HepG2 (cell line): ENCODE results near the gene HS3ST3B1. TPM values are rescaled to one million over a fixed set of nuclear protein-coding genes. Genes with fewer than 3 reads are reported as not detected.

Experiments used
- ATAC-seq: fragments of 200-7000 bp; cut with Tn5 transposase; 3 replicates; pipeline ENCODE4 v1.9.1; 2020; ENCODE audit warnings: mild to moderate bottlenecking, moderate library complexity
- BruUV-seq: library from RNA; stranded (reverse); fragments of 400-500 nt; replicated peaks from 2 replicates; lab custom pipeline; 2021; lab: Mats Ljungman, UMichigan
- CTCF ChIA-PET: fragments of 300-600 bp; formaldehyde crosslinking; extraction: SDS; loops from one replicate; lab custom pipeline; 2021; ENCODE audit warnings: low total read pairs, inconsistent platforms, low intra/inter-chr PET ratio; lab: Yijun Ruan, JAX
- POLR2A ChIA-PET: fragments of 350-600 bp; sonication (Branson Sonifier 250); formaldehyde crosslinking; loops from one replicate; lab custom pipeline; 2020; ENCODE audit warnings: antibody characterized with exemption, inconsistent platforms; lab: Yijun Ruan, JAX
- DNase-seq: peaks from one replicate; pipeline ENCODE4 v3.0.0-alpha.2; 2015; ENCODE audit warnings: low spot score
- FAIRE-seq: peaks from 3 replicates; lab custom pipeline; 2011; peaks lifted over from hg19 to GRCh38; lab: Jason Lieb, UNC
- H2AFZ ChIP-seq: one replicate; pipeline ENCODE4 v1.6.1; 2011; ENCODE audit warnings: low read length, inconsistent platforms
- H3K27ac ChIP-seq: fragments of 300-600 bp; 3 replicates; pipeline ENCODE4 v1.8.0; 2011; ENCODE audit warnings: mixed run types, mild to moderate bottlenecking, mixed read lengths, low read length, inconsistent platforms; ENCODE audit not compliant: insufficient read depth; ENCODE audit errors: extremely low read length
- H3K27me3 ChIP-seq, 2 experiments: fragments of 200-600 bp in 1 of 2; 2 replicates in 1 of 2; 3 replicates in 1 of 2; pipeline versions ENCODE4 v1.6.0 to v1.8.0; 2011; ENCODE audit warnings: low read length in 2 of 2, mild to moderate bottlenecking in 2 of 2, moderate library complexity in 2 of 2, inconsistent platforms in 1 of 2; ENCODE audit not compliant: insufficient read depth in 2 of 2, control insufficient read depth in 1 of 2
- H3K36me3 ChIP-seq, 2 experiments: fragments of 200-600 bp in 1 of 2; replicated peaks in 1 of 2; 2 replicates in 1 of 2; 3 replicates in 1 of 2; pipeline versions ENCODE4 v1.5.1 to v1.8.0; 2011; ENCODE audit warnings: low read length in 2 of 2, inconsistent platforms in 1 of 2; ENCODE audit not compliant: insufficient read depth in 2 of 2, control insufficient read depth in 1 of 2
- H3K4me1 ChIP-seq: 2 replicates; pipeline ENCODE4 v1.5.1; 2012; ENCODE audit warnings: low read length, inconsistent platforms; ENCODE audit not compliant: insufficient read depth
- H3K4me2 ChIP-seq: 2 replicates; pipeline ENCODE4 v1.6.0; 2011; ENCODE audit warnings: low read depth, low read length, inconsistent platforms
- H3K4me3 ChIP-seq, 3 experiments: fragments of 200-600 bp in 1 of 3; sonication (generic), shearing (Covaris generic) in 1 of 3; replicated peaks in 1 of 3; 2 replicates each; pipeline ENCODE4 v1.5.1; 2011 to 2016; ENCODE audit warnings: low read length in 3 of 3, inconsistent platforms in 2 of 3, low read depth in 2 of 3, mild to moderate bottlenecking in 2 of 3, control low read depth in 1 of 3, mixed read lengths in 1 of 3; ENCODE audit not compliant: insufficient read depth in 1 of 3
- H3K79me2 ChIP-seq: one replicate; pipeline ENCODE4 v1.6.1; 2011; ENCODE audit warnings: low read length, inconsistent platforms; ENCODE audit not compliant: insufficient read depth
- H3K9ac ChIP-seq: 2 replicates; pipeline ENCODE4 v1.6.0; 2011; ENCODE audit warnings: mild to moderate bottlenecking, low read depth, low read length, inconsistent platforms; ENCODE audit not compliant: insufficient read depth
- H3K9me3 ChIP-seq: 2 replicates; pipeline ENCODE4 v1.5.1; 2012; ENCODE audit warnings: mild to moderate bottlenecking, low read length
- H4K20me1 ChIP-seq: 2 replicates; pipeline ENCODE4 v1.6.0; 2011; ENCODE audit warnings: inconsistent platforms, mild to moderate bottlenecking, low read length, moderate library complexity; ENCODE audit not compliant: insufficient read depth
- AGO2 ChIP-seq: fragments of 200-400 bp; formaldehyde crosslinking; optimal IDR thresholded peaks from 2 replicates; pipeline ENCODE3; 2017; ENCODE audit warnings: mild to moderate bottlenecking, low read depth, low read length, moderate library complexity
- CHD4 ChIP-seq: fragments of 200-600 bp; sonication (generic); IDR thresholded peaks from 2 replicates; pipeline ENCODE4 v1.7.0; 2017; ENCODE audit warnings: mild to moderate bottlenecking, low read length, borderline replicate concordance
- ELF4 ChIP-seq: sonication (generic); formaldehyde crosslinking; IDR thresholded peaks from 2 replicates; pipeline ENCODE4 v1.5.0; 2020; ENCODE audit warnings: missing genetic modification reagents, mild to moderate bottlenecking, moderate library complexity, borderline replicate concordance
- RBM22 ChIP-seq: fragments of 200-400 bp; formaldehyde crosslinking; optimal IDR thresholded peaks from 2 replicates; pipeline ENCODE3; 2017; ENCODE audit warnings: mild to moderate bottlenecking, low read length, moderate library complexity
- RFXANK ChIP-seq: IDR thresholded peaks from 2 replicates; pipeline ENCODE4 v1.6.1; 2016
- SIN3B ChIP-seq: fragments of 150-350 bp; IDR thresholded peaks from 2 replicates; pipeline ENCODE4 v1.6.1; 2014; ENCODE audit warnings: low read length
- SIX1 ChIP-seq: sonication (generic); formaldehyde crosslinking; IDR thresholded peaks from 2 replicates; pipeline ENCODE4 v1.4.0; 2020; ENCODE audit warnings: missing genetic modification reagents, borderline replicate concordance
- THRA ChIP-seq: sonication (generic); formaldehyde crosslinking; IDR thresholded peaks from 2 replicates; pipeline ENCODE4 v1.4.0; 2020; ENCODE audit warnings: missing genetic modification reagents, borderline replicate concordance
- ZNF747 ChIP-seq: sonication (generic); formaldehyde crosslinking; IDR thresholded peaks from 2 replicates; pipeline ENCODE4 v1.8.1; 2023; ENCODE audit warnings: missing genetic modification reagents, mild to moderate bottlenecking, borderline replicate concordance
- ZSCAN31 ChIP-seq: sonication (generic); formaldehyde crosslinking; IDR thresholded peaks from 2 replicates; pipeline ENCODE4 v1.5.0; 2020; ENCODE audit warnings: low read depth, mild to moderate bottlenecking, missing genetic modification reagents
- WGBS: methylation state at CpG from one replicate; pipeline ENCODE4 v1.1.6; 2017; ENCODE audit warnings: low lambda C conversion rate; 5-methylcytosine and 5-hydroxymethylcytosine counted together
- in situ Hi-C: cut with HindIII; loops from 2 replicates; pipeline ENCODE4 v1.10.0; 2017; ENCODE audit warnings: low pct_unique_long_range_greater_than_20kb; ENCODE audit not compliant: extremely low pct_ligation_motif_present
- intact Hi-C: fragments of 100-400 bp; cut with micrococcal nuclease; formaldehyde crosslinking; loops from one replicate; pipeline ENCODE4 v1.10.0; 2022; ENCODE audit not compliant: unreplicated experiment
- polyA plus RNA-seq, 8 experiments: library from polyadenylated mRNA; depleted of rRNA in 3 of 8; stranded (reverse) in 7 of 8; unstranded in 1 of 8; fragments of >200 nt; fragmentation: Illumina TruSeq in 4 of 8; extraction: Trizol in 4 of 8; gene quantifications; 2 replicates each; pipeline versions ENCODE4 v1.2.1 to v1.2.3, GENCODE V29; 2011 to 2016; ENCODE audit warnings: low read depth in 4 of 8, missing spikeins in 1 of 8, mixed read lengths in 1 of 8; ENCODE audit not compliant: insufficient read depth in 1 of 8
- total RNA-seq, 5 experiments: library from RNA; depleted of rRNA; stranded (reverse); fragments of >200 nt; fragmentation: Illumina TruSeq; extraction: Trizol; gene quantifications; 2 replicates each; pipeline ENCODE4 v1.2.3, GENCODE V29; 2016; ENCODE audit warnings: low read depth in 1 of 5
- TF ChIP-seq, protein P1 (sequence below): sonication (generic); formaldehyde crosslinking; IDR thresholded peaks from 2 replicates; pipeline ENCODE4 v1.5.1; 2020; ENCODE audit warnings: mild to moderate bottlenecking, missing genetic modification reagents, moderate library complexity

Gene HS3ST3B1
- total and polyA plus RNA-seq, 2 of the 13 experiments (the other 11 are each of a cell fraction or from before 2014, with no cell fraction given): 15.7 to 39.5 TPM

- FAIRE-seq (no peak), ATAC-seq (no peak), DNase-seq (no peak)
- WGBS: 73% methylated on average over 11 of the region's 12 CpGs
- in situ Hi-C loops (no loop called here), intact Hi-C loops (no loop called here)
- TF ChIP-seq AGO2 (peak; percentile 75), THRA (CRISPR knock-in tag) (no peak), ELF4 (CRISPR knock-in tag) (no peak), SIN3B (no peak), RFXANK (CRISPR knock-in tag) (no peak), ZNF747 (CRISPR knock-in tag) (no peak), CHD4 (no peak), SIX1 (CRISPR knock-in tag) (no peak), RBM22 (peak; percentile 78), ZSCAN31 (CRISPR knock-in tag) (no peak)
- TF ChIP-seq, protein P1, sequence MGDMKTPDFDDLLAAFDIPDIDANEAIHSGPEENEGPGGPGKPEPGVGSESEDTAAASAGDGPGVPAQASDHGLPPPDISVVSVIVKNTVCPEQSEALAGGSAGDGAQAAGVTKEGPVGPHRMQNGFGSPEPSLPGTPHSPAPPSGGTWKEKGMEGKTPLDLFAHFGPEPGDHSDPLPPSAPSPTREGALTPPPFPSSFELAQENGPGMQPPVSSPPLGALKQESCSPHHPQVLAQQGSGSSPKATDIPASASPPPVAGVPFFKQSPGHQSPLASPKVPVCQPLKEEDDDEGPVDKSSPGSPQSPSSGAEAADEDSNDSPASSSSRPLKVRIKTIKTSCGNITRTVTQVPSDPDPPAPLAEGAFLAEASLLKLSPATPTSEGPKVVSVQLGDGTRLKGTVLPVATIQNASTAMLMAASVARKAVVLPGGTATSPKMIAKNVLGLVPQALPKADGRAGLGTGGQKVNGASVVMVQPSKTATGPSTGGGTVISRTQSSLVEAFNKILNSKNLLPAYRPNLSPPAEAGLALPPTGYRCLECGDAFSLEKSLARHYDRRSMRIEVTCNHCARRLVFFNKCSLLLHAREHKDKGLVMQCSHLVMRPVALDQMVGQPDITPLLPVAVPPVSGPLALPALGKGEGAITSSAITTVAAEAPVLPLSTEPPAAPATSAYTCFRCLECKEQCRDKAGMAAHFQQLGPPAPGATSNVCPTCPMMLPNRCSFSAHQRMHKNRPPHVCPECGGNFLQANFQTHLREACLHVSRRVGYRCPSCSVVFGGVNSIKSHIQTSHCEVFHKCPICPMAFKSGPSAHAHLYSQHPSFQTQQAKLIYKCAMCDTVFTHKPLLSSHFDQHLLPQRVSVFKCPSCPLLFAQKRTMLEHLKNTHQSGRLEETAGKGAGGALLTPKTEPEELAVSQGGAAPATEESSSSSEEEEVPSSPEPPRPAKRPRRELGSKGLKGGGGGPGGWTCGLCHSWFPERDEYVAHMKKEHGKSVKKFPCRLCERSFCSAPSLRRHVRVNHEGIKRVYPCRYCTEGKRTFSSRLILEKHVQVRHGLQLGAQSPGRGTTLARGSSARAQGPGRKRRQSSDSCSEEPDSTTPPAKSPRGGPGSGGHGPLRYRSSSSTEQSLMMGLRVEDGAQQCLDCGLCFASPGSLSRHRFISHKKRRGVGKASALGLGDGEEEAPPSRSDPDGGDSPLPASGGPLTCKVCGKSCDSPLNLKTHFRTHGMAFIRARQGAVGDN (CRISPR knock-in tag): peak; percentile 53
- CTCF ChIA-PET: no interaction called here
- H2AFZ ChIP-seq: no peak overlapping the region
- peaks cover 20% of the 10 kb centered on the region for H4K20me1 ChIP-seq
- peaks cover 96% of the 10 kb centered on the region for H3K4me1 ChIP-seq
- H3K4me2 ChIP-seq: no peak overlapping the region
- H3K9ac ChIP-seq: no peak overlapping the region
- no peaks in the 10 kb centered on the region for H3K9me3 ChIP-seq
- H3K79me2 ChIP-seq: peaks cover 94% of the 10 kb centered on the region
- peaks cover 0 to 10% of the 10 kb centered on the region in 2 experiments; a peak in 4 of 5 replicates for H3K36me3 ChIP-seq
- no peak overlapping the region for H3K27ac ChIP-seq
- POLR2A ChIA-PET: interaction anchor here (1.0 to 3.2 kb wide), 4 partner anchors 9 to 55 kb away, joined by 3 to 39 read pairs (median 7); partner anchors contain the start of gene HS3ST3B1
- H3K27me3 ChIP-seq: no peaks in the 10 kb centered on the region
- no peak overlapping the region for H3K4me3 ChIP-seq
- no TSS peak for BruUV-seq
Observed at GRCh38 chr17:14318109-14318917, 17.4 kb downstream of the HS3ST3B1 start.
